Measurements from ENCODE around the gene NCKAP1. TPM values are rescaled to one million over a fixed set of nuclear protein-coding genes. Genes with fewer than 3 reads are reported as not detected.

The NCKAP1 gene
- total RNA-seq, 2 donors from 2014 or later, result 104 to 132 TPM

DNA sequence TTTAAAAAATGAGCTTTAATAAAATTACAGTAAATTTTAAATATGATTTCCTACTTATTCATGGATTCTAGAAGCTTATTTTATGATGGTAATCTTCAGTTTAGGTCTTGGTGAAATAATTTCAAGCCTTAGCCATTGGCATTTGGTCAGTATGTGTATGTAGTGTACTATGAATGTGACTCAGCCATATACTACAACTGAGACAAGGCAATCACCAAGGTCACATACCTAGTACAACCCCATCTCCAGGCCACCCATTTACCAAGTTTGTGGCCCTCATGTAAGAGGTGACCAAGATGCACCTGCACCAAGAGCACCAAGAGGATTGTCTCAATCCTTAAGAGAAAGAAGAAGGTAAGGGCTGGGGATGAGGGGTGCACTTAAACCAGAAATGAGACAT lies 117.0 kb downstream of the NCKAP1 start:
- DNase-seq (no peak), ATAC-seq (no peak)
- intact Hi-C loops (cut with DNase I), result loop anchor here in 1 of 2 donors (10.0 kb wide), 1 partner anchor 74 kb away; no protein-coding TSS in a partner anchor

DNA sequence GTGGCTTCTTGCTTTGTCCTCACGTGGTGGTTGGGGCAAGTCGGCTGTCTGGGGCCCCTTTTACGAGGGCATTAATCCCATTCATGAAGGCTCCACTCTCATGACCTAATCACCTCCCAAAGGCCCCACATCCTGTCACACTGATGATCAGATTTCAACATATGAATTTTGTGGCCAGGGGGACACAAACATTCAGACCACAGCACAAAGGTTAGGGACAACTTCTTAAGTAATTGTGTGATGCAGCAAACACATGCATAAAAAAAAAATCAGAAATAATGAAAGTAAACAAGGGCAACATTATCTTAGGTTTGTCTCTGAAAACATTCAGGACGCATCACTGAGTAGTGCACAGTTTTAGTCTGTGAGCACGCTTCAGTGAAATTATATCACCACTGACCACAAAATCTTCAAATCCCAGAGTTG lies 117.6 kb downstream of the NCKAP1 start:
- intact Hi-C loops (cut with DNase I), result loop anchor here in 1 of 2 donors (10.0 kb wide), 1 partner anchor 74 kb away; no protein-coding TSS in a partner anchor
- ATAC-seq (no peak), DNase-seq (no peak)

DNA sequence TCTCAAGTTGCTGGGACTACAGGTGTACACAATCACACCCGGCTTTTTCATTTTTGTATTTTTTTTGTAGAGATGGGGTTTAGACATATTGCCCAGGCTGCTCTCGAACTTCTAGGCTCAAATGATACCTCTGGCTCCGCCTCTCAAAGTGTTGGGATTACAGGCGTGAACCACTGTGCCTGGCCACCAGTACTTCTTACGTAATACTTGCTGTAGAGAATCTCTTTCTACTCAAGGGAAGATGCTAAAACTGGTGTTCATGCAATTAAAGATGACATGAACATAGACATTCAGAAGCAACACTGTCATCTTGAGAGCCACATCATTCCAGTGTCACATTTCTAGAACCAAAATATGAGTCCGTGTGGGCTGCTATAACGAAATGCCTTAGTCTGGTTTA lies 118.2 kb downstream of the NCKAP1 start:
- intact Hi-C loops (cut with DNase I), result loop anchor here in 1 of 2 donors (10.0 kb wide), 1 partner anchor 75 kb away; no protein-coding TSS in a partner anchor
- ATAC-seq, result no peak
- DNase-seq, result no peak

DNA sequence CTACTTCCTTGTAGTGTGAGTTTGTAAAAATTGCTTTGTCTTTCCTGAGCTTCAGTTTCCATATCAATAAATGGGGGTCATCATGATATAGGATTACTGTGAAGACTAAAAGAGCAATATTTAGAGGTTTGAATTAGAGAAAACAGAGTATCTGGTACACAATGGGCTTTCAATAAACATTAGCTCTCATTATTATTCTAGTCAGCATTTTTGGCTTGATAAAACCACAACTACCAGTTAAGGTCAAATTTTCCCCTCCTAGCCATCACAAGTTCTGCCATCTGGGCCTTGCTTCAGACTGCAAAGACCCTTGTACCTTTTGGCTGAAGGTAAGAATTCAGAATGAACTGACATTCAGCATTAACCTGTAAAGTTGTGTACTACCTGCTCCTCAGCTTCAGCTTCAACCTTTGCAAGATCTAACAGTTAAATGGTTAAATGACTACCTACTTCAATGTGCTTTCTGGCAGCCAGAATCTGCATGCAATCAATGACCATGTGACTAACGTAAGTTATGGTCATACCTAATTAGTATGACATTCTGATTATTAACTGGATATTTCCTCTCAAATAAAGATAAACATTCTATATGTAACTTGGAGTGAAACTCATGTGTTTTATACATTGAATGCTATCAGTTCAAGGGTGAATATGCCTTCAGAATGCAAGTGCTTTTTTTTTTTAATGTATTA lies 119.2 kb downstream of the NCKAP1 start:
- ATAC-seq, result no peak
- intact Hi-C loops (cut with DNase I), result no loop called here
- DNase-seq, result no peak

DNA sequence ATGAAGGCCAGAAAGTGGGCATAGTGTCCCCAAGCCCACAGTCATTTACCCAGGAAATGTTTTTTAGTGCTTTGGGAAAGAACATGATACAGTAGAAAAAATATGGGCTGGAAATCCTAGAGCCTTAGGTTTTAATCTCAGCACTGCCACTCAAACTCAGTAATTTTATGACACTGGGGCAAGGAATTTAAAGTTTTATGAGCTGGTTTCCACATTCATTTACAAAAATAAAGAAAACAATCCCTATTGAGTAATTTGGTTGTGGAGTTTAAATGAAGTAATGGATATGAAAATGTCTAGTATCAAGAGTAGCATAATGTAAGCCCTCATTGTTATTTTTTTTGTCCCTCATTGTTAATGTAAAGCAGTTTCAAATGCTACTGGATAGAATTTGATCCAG lies 120.3 kb downstream of the NCKAP1 start:
- no peak for ATAC-seq
- no peak for DNase-seq
- intact Hi-C loops (cut with DNase I), result no loop called here

DNA sequence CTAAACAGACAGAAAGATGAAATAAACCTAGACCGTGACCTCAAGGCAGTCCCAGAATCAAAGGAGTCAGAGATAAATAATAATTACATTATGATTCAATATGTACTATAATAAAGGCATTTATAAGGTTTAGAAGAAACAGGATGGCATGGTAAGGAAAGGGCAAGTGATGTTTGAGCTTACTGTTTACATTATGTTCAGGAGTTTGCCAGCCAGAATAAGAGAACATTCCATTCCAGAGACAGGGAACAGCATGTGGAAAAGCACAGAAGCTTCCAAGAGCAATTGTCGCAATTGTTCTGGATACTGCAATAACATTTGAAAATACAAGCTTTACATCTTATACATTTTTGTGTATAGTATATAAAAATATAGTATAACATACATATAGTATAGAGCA lies 121.8 kb downstream of the NCKAP1 start:
- no peak for DNase-seq
- intact Hi-C loops (cut with DNase I), result no loop called here
- no peak for ATAC-seq

DNA sequence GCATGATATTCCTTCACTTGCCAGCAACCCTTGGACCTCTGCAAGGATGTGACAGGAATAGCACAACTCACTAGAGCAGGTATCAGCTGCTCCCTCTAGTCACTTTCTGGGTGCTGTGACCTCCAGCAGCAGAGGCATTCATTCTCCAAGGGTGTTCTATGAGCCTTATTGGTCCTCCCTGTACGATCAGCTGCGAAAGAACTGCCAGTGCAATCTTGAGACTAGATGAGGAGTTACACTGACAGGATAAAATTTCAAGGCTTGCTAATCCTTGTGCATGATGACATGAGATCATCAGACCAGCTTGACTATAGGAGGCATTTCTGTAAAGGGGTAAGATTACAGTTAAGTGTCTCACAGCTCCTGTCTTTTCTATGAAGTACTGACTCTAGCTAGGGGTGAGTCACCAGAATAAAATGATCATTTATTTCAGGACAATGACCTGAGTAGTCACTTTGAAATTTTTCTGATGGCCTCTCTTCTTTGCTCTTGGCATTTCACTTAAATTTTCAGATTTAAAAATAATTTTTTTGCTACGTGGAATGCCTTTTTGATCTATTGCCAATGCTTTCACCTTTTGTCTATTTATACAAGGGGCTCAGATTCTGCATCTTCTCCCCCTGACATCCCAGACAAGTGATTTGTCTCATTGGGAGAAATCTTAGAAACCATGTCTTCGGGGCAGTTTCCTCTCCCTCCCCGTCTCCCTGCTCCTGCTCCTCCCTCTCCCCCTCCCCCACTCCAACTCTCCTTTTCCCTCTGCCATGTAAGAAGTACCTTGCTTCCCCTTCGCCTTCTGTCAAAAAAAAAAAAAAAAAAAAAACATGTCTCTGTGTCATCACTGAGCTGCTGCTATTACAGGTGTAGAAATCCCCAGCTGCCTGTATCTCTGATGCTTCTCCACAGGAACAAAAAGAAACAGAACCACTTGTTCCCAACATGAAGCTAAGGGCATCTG lies 122.6 kb downstream of the NCKAP1 start:
- no peak for DNase-seq
- intact Hi-C loops (cut with DNase I), result no loop called here
- peak; percentile 61 to 77 for ATAC-seq

DNA sequence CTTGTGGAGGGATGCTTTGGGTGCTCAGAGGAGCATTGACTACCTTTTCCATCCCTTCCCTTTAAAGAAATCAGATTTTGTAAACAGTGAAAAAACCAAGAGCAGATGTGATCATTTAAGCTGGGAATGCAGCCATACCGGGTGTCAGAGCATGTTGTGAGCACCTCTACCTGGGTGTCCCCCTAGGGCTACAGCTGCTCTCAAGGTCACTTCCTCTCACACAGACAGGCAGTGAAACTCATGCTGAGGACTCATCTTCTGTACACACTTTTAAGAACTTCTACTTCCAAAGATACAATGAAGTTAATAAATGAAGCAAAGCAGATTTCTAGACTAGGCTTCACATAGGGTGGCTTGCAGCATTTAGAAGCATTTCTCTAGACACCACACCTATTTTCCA lies 123.4 kb downstream of the NCKAP1 start:
- ATAC-seq (peak in 1 of 2 donors; percentile 20), DNase-seq (no peak)
- intact Hi-C loops (cut with DNase I), result no loop called here

DNA sequence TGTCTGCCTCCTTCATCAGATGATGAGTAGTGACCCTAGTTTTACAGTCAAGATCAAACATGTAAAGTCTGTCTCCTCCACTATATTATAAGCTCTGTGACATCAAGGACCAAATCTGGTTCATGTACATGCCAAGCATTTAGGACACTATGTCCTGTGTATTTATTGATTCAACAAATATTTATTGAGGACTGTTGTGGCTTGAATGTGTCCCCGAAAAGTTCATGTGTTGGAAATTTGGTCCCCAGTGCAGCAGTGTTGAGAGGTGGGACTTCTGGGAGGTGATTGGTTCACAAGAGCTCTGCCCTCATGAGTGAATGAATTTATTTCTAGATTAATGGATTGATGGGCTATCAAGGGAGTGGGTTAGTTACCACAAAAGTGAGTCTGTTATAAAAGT lies 125.2 kb downstream of the NCKAP1 start:
- intact Hi-C loops (cut with DNase I), result no loop called here
- DNase-seq (no peak), ATAC-seq (no peak)

DNA sequence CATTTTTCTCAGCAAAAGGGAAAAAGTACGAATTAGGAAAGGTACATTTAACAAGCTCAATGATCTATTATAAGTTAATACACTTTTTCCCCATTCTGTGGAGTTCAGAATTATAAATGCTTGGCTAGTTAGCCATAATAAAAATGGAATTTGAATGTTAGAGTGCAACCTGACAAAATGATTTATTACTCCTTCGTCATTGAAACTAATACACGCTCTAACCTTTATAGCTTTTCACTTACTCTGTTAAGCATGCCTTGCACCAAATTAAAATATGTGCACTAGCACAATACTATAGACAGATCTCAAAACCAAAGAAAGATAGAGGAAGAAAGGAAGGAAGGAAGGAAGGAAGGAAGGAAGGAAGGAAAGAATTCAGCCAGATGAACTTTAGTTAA lies 125.7 kb downstream of the NCKAP1 start:
- DNase-seq (no peak), ATAC-seq (no peak)
- intact Hi-C loops (cut with DNase I), result no loop called here

DNA sequence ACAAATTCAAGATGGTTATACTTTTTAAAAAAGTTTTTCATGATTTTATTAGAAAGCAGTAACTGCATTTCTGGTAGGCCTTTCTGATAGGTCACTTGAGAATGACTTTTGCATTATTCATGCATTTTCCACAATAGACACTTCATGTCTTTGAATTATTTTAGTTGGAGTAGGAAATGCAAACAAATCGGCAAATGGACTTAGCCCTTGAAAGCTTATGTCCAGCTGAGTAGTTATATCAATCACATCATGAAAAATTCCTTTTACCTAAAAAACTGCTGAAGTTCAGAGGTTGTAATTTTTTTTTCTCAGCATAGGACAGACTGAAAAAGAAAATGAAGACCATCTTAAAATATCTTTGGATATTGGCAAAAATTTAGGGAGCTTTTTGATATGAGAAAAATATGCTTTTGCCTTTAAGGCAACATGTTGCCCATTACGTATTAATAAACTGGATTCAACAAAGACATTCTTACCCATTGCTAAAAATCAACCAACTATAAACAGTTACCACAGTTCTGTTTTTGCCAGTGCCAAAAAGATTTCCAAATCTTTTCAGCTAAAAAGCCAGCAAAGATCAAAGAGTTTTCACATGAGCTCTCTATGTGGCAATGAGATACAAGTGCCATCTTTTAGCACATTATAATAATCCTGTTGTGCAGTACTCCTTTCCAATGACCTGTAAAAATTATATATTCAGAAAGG lies 126.3 kb downstream of the NCKAP1 start:
- DNase-seq (no peak), ATAC-seq (no peak)
- intact Hi-C loops (cut with DNase I), result no loop called here

DNA sequence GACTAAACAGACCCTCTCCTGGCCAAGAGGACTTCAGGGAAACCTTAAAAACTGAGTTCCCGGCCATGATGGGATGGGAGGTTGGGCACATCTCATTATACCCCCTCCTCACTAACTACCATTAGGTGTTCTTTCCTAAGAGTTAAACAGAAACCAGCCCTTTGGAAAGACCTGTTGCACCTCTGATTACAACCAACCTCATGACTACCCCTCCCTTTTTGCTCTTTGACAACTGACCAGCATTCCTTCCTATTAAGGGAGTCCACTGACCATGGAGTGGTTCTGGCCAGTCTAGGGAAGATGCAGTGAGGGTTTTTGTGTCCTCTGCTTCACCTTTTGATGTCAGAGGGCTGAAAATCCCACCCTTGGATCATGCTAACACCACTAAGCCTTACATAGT lies 127.3 kb downstream of the NCKAP1 start:
- DNase-seq, result no peak
- ATAC-seq, result no peak
- intact Hi-C loops (cut with DNase I), result no loop called here

DNA sequence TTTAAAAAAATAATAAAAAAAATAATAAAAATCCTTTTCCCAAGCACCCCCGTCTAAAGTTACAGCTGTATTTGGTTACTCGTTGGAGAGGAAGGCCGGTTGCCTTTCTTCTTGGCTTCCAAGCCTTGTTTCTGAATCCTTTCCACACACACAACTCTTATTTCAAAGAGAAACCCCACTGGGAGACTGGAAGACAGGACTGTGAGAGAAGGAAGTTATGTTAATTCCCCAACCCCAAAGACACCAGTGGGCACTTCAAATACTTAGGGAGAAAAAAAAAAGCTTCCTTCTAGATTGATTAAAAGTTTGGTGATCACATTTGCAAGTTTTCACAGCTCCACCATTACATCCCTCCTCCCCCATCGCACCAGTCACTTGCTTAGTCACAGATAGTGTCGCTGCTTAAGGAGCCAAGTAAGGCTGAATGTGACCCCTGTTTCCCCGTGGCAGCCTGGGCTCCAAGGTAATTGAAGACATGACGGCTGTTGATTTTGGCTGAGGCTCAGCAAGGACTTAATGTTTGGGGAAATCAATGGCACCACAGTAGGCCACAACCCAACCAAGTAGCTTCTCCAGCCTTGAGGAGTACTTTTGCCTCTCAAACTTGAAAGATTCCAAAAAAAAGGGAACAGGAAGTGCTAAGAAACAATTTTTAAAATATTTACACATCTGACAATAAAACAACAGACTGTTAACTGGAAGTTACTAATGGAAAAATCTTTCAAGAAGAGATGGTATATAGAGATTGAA lies 131.0 kb downstream of the NCKAP1 start:
- intact Hi-C loops (cut with DNase I), result no loop called here
- DNase-seq, result no peak
- ATAC-seq, result peak in 1 of 2 donors; percentile 46

DNA sequence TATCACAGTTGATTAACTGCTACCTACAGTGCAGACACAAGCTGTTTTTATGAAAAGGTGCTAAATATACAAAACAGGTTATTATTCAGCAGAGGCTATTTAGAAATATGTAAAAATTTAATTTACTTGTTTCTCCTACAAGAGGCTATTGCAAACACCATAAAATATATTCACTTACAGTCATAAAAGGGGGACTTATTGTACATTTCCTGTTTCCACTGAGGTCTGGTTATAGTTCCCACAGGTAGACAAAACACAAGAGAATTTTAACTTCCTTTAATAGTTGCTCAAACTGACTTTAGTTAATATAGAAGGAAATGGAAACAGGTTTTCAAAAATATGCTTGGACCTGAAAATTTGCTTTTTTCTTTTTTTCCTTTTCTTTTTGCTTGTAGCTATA lies 131.8 kb downstream of the NCKAP1 start:
- intact Hi-C loops (cut with DNase I), result no loop called here
- DNase-seq (no peak), ATAC-seq (no peak)

DNA sequence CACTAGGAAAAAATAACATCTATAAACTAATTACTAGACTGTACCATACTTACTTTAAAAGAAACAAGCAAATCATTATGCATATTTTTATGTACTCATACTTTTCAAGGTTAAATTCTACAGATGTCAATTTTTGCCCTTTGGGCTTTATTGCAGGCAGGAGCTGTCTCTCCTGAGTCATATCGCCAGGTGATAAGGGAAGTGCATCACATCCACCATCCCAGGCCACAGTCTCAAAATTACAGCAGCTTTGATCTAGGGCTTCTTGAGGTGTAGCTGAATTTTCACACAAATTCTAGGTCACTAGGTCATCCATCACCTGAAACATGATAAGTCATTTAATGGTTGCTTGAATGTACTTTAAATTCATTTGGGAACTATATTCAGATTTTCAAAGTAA lies 133.4 kb downstream of the NCKAP1 start:
- ATAC-seq, result no peak
- intact Hi-C loops (cut with DNase I), result no loop called here
- no peak for DNase-seq

DNA sequence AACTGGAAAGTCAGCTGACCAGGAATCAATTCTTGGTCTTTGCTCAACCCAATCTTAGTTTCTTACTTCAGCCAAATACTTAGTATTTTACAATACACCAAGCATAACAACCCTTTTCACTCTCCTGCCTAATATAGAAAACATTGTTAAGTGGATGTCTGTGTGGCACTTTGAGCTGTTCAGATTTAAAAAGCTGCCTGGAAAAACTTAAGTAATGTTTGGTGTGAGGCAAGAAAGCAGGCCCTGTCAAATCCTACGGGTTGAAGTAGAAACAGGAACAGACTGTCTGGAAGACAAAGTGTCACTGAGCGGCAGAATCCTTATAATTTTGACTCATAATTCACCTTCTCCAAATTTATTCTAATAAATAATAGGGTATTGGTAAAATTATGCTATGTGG lies 134.7 kb downstream of the NCKAP1 start:
- ATAC-seq, result peak in 1 of 2 donors; percentile 34
- no peak for DNase-seq
- intact Hi-C loops (cut with DNase I), result no loop called here

DNA sequence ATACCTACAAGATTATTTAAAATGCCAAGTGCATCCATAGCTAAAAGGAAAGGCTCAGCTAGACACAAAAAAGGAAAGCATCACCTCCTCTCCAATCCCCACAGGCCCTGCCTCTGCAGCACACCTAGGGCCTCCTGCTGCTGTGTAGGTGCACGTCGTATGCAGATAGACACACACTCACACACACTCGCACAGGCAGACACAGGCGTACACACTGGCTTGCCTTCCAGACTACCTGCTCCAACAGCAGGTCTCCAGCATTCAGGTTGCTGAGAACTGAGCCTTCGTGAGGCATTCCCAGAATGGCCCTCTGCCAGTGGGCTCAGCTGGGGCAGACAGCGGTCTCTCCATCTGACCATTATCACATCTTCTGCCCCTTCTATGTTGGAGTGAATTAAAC lies 136.5 kb downstream of the NCKAP1 start:
- DNase-seq (no peak), ATAC-seq (no peak)
- intact Hi-C loops (cut with DNase I), result no loop called here

DNA sequence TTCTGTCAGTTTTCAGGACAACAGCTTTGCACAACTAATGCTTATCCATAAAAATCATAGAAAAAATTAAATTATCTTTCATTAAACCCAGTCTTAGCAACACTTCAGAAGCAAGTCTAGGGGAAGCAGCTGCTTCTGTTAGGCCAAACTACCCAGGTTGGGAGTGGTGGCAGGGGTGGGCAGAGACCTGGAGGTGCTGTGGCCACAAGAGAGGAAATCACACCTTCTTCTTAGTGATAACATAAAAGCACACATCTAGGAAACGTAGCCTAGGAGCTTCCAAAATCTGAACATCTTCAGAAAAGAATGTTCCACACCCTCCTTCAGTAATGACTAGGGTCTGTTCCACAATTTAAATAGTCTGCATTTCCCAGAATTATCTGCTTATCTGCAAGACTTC lies 139.5 kb downstream of the NCKAP1 start:
- intact Hi-C loops (cut with DNase I), result no loop called here
- no peak for ATAC-seq
- no peak for DNase-seq

DNA sequence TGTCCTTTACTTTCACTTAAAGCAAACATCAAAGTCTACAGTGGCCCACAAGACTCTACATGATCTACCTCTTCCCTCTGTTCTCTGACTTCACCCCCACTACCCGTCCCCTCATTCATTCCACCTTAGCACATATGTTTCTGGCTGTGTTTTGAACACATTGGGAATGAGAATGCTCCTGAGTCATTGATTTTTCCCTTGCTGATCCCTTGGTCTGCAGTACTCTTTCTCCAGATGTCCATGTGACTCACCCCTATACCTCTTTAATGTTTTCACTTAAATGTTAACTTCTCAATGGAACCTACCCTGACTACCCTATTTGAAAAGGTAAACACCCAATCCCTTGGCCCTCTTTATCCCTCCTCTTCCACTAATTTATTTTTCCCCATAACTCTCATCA lies 141.1 kb downstream of the NCKAP1 start:
- DNase-seq, result no peak
- intact Hi-C loops (cut with DNase I), result no loop called here
- no peak for ATAC-seq
